Brain microvascular endothelial cell (primary cell): ENCODE data around the gene SFMBT2.

ENCODE experiments used
- DNase-seq: peaks from one replicate; pipeline ENCODE4 v3.0.0-alpha.2; 2020
- H3K27ac ChIP-seq: fragments of 250-450 bp; sonication (Bioruptor Pico); 2 replicates; pipeline ENCODE4 v1.5.1; 2020; ENCODE audit warnings: mild to moderate bottlenecking, moderate library complexity
- H3K27me3 ChIP-seq: fragments of 250-450 bp; sonication (Bioruptor Pico); replicated peaks from 2 replicates; pipeline ENCODE4 v1.5.1; 2020; ENCODE audit warnings: mild to moderate bottlenecking
- H3K36me3 ChIP-seq: fragments of 250-450 bp; sonication (Bioruptor Pico); replicated peaks from 2 replicates; pipeline ENCODE4 v1.5.1; 2020; ENCODE audit warnings: mild to moderate bottlenecking
- H3K4me3 ChIP-seq: 2 replicates; pipeline ENCODE4 v1.5.1; 2011; ENCODE audit warnings: low read depth, mild to moderate bottlenecking, control low read depth, low read length, moderate library complexity
- CTCF ChIP-seq: IDR thresholded peaks from 2 replicates; pipeline ENCODE4 v1.5.1; 2011; ENCODE audit warnings: low read depth, mild to moderate bottlenecking, moderate library complexity, low read length, control low read depth, inconsistent platforms; ENCODE audit errors: missing control alignments
- in situ Hi-C: cut with HindIII; loops from 2 replicates; pipeline ENCODE4 v1.10.0; 2017; ENCODE audit warnings: low sequenced_read_pairs, low pct_ligation_motif_present

SFMBT2 gene

DNA sequence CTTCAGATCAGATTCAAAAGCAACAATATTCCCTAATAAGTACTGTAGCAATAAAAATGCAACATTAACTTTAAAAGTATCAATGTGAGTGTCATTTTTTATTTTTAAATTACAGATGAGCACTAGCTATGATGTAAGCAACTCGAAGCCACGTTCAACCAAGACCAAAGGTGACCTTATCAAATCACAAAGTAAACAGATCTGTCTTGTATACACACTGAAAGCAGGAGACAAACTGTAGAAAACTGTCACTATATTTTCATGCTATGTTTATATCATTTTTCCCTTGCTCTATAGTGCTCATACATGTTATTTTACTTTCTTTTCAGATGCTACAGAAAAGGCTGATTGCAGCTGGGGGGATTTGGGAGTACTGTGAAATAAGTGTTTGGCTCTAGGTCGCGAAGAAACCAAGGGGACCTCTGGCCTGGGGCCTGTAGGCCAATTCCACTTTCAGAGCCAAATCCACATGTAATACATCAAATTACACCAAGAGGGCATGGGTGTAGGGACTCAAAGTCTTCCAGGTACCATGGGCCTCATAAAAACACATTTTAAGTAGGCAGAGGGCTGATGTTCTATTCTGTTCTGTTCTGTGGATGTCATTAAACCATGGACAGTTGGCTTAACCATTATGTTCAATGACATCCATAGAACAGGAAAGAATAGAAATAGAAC, 245.2 kb downstream of the SFMBT2 start:
- no peak for DNase-seq
- H3K27me3 ChIP-seq = no peaks in the 10 kb centered on the region
- in situ Hi-C loops = no loop called here
- no peak for TF ChIP-seq CTCF
- H3K4me3 ChIP-seq = no peak overlapping the region
- no peaks in the 10 kb centered on the region for H3K36me3 ChIP-seq
- no peak overlapping the region for H3K27ac ChIP-seq

DNA sequence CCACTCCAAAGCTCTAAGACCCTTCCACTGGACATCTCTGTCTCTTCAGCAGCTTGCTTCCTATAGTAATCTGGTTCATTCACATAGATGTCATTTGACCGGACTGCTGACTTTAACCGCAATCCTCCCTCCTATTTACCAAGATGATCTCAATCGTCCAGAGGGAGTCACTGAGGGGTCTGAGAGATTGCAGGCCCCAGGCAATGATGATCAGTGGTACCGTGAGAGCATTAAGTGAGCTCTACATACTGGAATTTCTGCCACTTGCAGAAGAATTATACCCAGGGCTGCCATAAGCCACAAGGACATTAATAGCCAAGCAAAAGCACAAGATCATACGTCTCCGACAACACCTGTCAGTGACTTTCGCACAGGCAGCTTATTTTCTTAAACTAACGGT, 245.9 kb downstream of the SFMBT2 start:
- Histone ChIP-seq H3K27ac (no peak overlapping the region), H3K4me3 (no peak overlapping the region), H3K27me3 (no peaks in the 10 kb centered on the region), H3K36me3 (no peaks in the 10 kb centered on the region)
- in situ Hi-C loops = no loop called here
- no peak for DNase-seq
- no peak for TF ChIP-seq CTCF

DNA sequence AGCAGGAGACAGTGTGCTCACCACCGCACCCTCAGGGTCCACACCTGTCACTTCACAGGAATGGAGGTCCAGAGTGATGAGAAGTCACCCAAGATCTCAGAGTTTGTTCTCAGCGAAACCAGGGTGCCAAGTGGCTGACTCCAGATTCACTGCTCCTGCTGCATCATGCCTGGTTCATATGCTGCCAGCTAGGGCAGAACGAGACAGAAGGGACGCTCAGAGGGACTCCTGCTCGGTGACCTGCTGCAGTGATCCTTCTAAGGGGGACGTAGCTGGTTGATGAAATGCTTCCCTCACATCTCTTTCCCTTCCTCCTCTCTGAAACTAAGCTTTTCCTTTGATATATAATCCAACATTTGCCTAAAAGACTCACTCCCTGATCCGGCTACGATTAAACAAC, 248.5 kb downstream of the SFMBT2 start:
- TF ChIP-seq CTCF = no peak
- Histone ChIP-seq H3K4me3 (no peak overlapping the region), H3K27me3 (no peaks in the 10 kb centered on the region), H3K36me3 (no peaks in the 10 kb centered on the region), H3K27ac (no peak overlapping the region)
- no peak for DNase-seq
- in situ Hi-C loops = no loop called here

DNA sequence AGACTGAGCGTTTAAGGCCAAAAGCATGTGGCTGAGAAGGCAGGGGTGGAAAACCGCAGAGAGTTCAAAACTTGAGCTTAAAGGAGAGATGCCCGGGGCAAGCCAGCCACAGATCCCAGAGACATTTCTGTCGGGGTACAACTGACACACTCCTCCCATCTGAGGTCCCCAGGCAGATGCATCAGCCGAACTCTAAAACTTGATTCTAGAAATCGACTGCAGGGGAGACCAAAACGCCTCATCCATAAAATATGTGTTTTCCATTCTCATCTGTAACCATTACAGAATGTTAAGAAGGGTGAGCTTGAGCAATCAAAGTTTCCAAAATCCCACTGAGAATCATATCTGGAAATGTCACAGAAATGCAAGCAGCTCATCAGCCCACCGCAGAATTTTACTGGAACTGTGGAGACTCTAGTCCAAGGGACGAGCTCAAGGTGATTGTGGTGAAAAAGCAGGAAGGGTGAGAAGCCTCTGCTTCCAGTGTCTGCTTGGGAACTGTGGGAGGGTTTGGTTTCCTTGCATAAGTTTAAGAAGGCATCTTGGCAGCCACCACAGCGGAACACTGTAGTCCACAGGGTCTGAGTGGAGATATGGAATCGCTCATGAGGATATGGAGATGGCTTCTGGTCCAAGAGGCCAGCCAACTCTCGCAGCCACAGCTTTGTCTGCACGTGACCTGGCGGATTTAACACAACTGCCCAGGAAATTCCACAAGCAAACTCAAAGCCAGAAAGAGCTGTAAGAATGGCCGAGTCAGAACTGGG, 249.2 kb downstream of the SFMBT2 start:
- no peak for TF ChIP-seq CTCF
- Histone ChIP-seq H3K27me3 (no peaks in the 10 kb centered on the region), H3K36me3 (no peaks in the 10 kb centered on the region), H3K27ac (no peak overlapping the region), H3K4me3 (no peak overlapping the region)
- no peak for DNase-seq
- in situ Hi-C loops = no loop called here

- no peaks in the 10 kb centered on the region for H3K27me3 ChIP-seq
- no peaks in the 10 kb centered on the region for H3K36me3 ChIP-seq
- TF ChIP-seq CTCF = no peak
- H3K4me3 ChIP-seq = no peak overlapping the region
- no peak overlapping the region for H3K27ac ChIP-seq
- in situ Hi-C loops = no loop called here
- DNase-seq = no peak
These were observed 250.9 kb downstream of the SFMBT2 start for GRCh38 chr10:7159928-7160327.
